B cell (primary cell): ENCODE data around the gene MAPK1.

Source experiments
- CTCF ChIP-seq: fragments of 200-600 bp; IDR thresholded peaks from one replicate; pipeline ENCODE4 v1.8.0; 2022; ENCODE audit warnings: antibody characterized with exemption, mild to moderate bottlenecking
- EZH2 ChIP-seq: IDR thresholded peaks from 2 replicates; pipeline ENCODE4 v1.6.1; 2012; ENCODE audit warnings: borderline replicate concordance, low read depth, mild to moderate bottlenecking, moderate library complexity, low read length; ENCODE audit not compliant: insufficient read depth, poor library complexity, severe bottlenecking

GRCh38 chr22:21904250-21904789 is 36.9 kb upstream of the MAPK1 start:
- TF ChIP-seq CTCF (no peak), EZH2 (no peak)
